ENCODE results near the gene ADARB1. TPM values are rescaled to one million over a fixed set of nuclear protein-coding genes. Genes with fewer than 3 reads are reported as not detected.

The ADARB1 gene
- total RNA-seq, 1 donor from 2014 or later = 41.4 TPM

DNA sequence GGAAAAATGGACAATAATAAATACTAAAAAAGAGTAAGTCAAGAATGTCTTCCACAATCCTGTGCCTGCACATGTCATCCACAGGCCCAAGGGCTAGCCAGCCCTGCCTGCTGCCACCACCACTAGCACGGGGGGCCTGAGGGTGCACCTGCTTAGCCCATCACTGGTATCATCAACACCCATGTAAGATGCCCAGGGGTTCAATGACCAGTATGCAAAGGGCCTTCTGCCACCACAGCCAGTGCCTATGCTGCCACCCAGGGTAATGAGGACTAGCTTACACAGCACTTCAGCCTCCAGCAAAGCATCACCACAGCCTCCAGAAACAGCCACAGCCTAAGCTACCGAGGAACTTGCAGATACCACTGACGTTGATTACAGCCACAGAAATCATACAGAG, 167.0 kb downstream of the ADARB1 start:
- intact Hi-C loops (cut with micrococcal nuclease) = no loop called here

DNA sequence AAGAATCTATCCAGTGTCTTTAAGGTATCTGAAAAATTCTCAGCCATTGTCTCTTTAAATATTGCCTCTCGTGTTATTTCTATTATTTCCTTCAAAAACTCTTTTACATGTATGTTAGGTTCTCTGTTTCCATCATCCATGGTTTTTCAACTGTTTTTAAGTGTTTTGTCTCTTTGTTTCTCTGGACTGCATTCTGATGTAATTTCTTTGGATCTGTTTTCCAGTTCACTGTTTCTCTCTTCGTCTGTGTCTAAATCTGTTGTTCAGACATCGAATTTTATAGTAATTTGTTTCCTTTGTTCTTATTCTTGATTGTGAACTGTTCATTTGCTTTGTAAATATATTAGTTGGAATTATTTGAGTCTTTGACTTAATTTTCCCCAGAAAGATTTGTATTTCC, 169.2 kb downstream of the ADARB1 start:
- intact Hi-C loops (cut with micrococcal nuclease) = no loop called here

DNA sequence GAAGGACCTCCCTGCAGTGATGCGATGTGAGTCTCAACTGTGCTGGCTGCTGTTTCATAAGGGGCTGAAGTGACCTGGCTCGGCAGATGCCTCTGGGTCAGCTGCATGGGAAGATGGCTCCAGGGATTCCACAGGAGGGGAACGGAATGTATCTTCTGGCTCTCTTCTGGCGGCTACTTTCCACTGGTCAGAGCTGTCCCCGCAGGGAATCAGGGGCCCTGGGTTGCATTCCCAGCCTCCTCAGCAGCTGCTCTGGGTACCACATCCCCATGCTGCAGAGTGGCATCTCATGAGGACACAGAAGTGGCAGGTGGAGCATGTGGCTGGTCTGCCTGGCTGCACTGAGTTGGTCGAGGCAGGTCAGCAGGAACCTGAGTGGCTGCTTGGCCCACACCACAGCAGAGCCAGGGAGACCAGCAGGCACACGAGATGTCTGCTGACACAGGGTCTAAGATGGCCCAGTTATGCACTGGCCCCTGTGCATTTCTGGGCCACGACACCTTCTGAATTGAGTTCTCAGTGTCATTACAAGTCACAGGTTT, 170.5 kb downstream of the ADARB1 start:
- intact Hi-C loops (cut with micrococcal nuclease) = no loop called here

DNA sequence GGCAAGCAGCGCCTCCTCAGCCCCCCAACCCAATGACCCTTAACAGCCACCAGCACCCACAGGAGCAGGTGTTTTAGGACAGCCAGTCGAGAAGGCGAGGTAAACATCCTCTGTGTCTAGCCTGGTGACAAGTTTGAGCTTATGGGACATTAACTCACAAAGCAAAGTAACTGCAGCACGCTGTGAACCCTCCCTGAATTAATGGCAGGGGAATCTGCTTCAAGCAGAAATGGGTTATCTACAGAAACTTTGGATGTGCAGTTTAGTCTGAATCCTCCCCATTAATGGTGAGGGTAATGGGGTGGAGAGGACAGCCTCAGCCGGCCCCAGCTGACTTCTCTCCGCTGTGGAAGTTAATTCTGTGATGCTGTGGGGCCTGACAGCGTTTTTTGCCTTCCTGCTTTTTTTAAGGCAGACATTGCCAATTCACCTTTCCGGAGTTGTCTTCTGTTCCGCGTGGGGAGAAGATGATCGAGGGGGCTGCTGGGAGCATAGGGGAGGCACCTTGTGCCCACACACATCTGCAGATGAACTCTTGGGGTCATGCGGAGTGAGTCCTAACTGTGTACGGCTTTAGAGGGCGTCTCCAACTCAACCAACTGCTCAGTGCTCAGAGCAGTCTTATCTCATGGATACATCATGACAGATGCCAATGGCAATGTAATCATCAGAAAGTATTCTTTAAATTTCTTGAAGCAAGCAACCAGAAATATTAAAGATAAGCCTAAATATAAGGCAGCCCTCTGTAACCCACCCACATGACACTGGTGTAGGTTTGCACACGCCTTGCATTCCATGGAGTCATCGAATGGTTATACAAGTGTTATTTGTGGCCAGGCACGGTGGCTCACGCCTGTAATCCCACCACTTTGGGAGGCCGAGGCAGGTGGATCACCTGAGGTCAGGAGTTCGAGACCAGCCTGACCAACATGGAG, 172.3 kb downstream of the ADARB1 start:
- intact Hi-C loops (cut with micrococcal nuclease) = no loop called here

DNA sequence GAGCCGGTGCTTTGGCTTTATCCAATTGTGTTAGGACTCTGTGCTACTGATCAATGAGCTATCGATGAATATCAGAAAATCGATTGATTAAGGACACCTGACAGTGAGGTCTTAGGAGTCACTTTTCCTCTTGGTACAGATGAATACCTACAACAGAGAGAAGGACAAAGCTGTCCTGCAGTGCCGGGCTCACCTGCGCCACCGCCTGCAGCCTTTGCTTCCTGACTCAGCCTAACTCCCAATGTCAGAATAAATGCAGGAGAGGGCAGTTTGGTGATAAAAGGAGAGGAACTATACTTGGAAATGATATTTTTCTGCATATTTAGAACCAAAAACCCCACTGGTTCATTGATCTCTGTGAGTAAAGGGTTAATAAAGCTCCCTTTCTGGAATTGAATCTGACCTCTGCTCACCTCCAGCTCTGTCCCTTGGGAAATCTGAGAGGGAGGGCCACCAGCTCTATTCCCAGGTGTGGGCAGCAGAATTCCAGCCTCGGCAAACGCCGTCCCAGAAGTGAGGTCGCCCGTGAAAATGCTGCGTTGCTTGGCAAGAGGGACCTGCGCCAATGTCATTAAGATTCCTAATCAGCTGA, 174.0 kb downstream of the ADARB1 start:
- intact Hi-C loops (cut with micrococcal nuclease) = no loop called here

GRCh38 chr21:45248893-45249381, 174.6 kb downstream of the ADARB1 start:
- intact Hi-C loops (cut with micrococcal nuclease) = no loop called here

GRCh38 chr21:45249626-45250025, 175.2 kb downstream of the ADARB1 start:
- intact Hi-C loops (cut with micrococcal nuclease) = no loop called here

GRCh38 chr21:45250272-45250671, 175.9 kb downstream of the ADARB1 start:
- intact Hi-C loops (cut with micrococcal nuclease) = no loop called here

DNA sequence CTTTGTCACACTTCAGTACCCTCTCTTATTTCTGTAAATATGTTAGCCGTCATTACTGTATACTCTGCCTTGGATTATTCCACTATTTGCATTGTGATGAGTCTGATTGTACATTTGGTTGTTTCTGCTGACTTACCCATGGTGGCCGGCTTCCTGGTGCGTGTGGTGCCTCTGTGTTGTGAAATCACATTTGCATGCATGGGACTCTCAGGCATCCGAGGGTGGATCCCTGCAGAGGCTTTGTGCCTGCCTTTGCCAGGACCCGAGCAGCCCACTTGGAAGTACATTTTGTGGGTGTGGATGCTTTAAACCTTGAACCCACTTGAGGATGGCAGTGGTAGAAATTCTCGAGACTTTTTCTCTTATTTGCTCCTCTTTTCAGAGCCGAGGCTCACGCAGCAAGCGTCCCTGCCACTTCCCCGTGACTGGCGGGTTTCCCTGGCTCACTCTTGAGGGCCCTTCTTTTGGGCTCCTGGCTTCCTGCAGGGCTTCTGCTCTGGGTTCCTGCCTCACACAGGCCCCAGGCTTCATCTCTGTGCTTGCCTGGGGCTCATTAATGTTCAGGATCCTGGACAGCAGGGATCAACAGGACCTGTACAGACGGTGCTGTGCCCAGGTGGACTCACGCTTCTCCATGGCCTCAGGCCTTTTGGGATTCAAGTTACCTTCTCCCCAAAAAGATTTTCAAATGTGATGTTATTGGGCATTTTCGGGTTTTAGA, 176.7 kb downstream of the ADARB1 start:
- intact Hi-C loops (cut with micrococcal nuclease) = no loop called here

- intact Hi-C loops (cut with micrococcal nuclease) = no loop called here
Measured at GRCh38 chr21:45251635-45252447, 177.5 kb downstream of the ADARB1 start.

DNA sequence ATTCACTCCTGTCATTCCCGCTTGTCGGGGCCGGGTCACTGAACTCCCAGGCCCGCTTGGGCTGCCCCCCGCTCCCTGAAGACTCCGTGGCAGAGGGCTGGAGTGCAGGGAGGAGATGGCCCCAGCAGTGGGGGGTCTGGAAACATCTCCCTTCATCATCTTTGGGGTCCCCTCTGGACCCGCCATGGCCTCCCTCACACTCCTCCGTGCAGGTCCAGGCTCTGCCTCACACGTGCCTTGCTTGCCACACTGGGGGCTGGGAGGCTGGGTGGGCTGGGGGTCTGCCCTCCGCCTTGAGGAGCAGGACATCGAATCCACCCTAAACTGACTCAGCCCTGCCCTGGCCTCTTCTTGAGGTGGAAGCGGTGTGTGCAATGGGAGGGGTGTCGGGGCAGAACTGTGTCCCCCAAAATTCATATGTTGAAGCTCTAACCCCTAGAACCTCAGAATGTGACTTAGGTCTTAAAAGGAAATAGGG, 178.1 kb downstream of the ADARB1 start:
- intact Hi-C loops (cut with micrococcal nuclease) = no loop called here

DNA sequence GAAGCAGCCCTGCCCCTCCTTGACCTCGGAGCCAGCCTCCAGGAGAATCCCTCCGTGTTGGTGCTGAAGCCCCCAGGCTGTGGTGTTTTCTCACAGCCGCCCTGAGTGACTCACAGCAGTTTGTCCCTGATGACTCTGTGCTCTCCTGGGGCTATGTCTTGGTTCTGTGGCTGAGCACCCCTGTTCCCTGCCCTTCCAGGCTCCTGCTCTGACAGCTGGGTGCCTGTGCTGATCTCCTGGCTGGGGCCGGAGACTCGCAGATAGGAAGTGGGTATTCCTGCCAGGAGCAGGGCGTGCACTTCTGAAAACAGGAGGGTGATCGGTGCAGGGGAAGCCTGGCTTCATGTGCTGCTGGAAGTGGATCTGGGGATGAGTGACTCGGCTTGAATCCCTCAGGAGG, 178.8 kb downstream of the ADARB1 start:
- intact Hi-C loops (cut with micrococcal nuclease) = no loop called here

DNA sequence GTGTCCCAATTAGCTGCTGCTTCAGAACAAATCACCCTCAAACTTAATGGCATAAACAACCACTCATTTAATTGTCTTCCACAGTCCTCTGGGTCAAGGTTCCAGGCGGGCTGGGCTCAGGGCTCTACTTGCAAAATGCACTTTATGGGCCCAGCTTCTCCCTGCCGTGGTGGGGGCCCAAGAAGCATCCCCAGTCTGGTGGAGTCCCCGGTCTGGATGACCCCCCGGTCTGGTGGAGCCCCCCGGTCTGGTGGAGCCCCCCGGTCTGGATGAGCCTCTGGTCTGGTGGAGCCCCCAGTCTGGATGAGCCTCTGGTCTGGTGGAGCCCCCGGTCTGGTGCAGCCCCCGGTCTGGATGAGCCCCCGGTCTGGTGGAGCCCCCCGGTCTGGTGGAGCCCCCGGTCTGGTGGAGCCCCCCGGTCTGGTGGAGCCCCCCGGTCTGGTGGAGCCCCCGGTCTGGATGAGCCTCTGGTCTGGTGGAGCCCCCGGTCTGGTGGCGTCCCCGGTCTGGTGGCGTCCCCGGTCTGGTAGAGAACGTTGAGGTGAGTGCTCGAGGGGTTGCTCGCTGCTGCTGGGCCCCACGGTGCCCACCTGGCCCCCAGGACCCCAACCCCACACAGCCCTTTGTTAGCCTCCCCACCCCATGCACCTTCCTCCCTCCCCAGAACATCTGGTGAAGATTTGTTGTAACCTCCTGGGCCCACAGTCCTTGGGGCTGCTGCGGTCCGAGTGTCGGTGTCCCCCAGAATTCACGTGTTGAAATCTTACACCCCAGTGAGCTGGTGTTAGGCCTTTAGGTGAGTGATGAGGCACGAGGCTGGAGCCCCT, 179.5 kb downstream of the ADARB1 start:
- intact Hi-C loops (cut with micrococcal nuclease) = no loop called here

- intact Hi-C loops (cut with micrococcal nuclease) = no loop called here
Measured at GRCh38 chr21:45254460-45254930, 180.1 kb downstream of the ADARB1 start.

GRCh38 chr21:45255381-45256020, 181.1 kb downstream of the ADARB1 start:
- intact Hi-C loops (cut with micrococcal nuclease) = no loop called here

DNA sequence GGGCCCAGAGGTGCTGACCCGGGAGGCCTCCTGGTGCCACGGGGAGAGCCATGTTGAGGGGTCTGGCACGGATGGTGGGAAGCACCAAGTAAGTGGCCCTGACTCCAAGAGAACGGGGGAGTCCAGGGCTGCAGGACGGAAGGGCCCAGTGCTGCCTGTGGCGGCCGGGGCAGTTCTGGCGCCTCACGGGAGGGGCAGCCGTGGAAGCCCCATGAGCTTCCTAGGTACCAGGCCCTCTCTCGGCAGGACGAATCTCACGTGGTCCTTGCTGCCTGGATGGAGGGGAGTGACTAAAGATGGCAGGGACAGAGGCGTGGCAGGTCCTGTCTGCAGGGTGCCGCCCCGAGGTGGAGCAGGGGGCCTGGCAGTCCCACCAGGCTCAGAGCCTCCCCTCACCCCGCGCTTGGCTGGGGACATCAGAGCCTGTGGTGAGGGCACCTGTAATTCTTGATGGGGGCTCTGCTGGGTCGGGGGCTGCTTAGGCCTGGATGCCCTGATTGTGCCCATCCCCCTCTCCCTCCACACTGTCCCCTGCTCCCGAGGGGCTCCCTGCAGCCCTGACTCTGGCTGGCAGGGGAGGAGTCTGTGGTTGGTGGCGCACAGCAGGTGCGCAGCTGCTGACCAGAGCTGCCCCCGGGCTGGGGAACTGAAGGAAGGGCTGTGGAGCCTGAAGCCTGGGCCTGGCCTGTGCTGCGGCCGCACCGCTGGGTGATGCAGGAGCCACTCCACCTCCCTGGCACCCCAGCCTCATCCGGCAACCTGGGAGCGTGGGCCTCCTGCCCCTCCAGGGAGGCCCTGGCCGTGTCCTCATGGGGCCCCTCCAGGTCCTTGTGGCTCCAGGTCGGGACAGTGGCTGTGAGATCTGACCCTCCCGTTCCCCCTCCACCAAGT, 181.9 kb downstream of the ADARB1 start:
- intact Hi-C loops (cut with micrococcal nuclease) = no loop called here

DNA sequence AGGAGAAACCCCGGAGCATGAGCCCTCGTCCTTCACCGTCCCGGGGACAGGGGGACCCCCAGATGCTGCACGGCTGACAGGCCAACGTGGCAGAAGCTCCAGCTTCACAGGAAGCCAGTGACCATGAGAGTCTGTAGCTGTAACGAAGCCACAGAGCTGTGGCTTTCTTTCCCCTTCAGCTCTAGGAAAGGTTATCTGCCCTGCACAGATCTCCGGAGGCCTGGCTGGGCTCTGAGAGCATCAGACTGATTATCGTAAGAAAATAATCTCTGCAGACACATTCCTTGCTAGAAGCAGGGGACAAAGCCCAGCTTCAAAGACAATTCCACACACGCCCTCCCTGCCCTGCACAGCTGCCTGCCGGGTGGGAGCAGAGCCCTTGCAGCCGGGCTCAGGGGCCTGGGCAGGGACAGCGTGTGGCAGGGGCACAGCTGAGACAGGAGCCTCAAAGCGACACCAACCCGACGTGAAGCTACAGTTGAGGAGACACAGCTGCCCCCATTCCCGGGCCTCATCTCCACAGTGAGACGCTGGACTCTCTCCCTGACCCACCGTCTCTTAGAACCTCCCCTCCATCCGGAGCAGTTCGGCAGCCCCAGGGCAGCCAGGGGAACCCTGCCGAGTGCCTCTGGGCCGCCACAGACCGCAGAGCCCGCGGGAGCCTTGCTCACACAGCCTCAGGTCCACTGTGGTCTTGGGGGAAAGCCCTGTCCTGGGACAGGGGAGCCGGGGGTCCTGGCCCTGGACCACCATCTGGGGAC, 182.7 kb downstream of the ADARB1 start:
- intact Hi-C loops (cut with micrococcal nuclease) = no loop called here
